GM19324 (cell line): ENCODE data around the gene TCF23.
"Not testable (repeated sequence)": the region's sequence is repeated elsewhere in the genome, so short reads cannot be mapped to it uniquely, and the experiment has no call there.

Experiments
- ATAC-seq: cut with Tn5 transposase; IDR thresholded peaks from one replicate; pipeline ENCODE4 v1.9.1; 2021; ENCODE audit warnings: mild to moderate bottlenecking, moderate library complexity; ENCODE audit not compliant: unreplicated experiment, low FRiP score

The TCF23 gene

DNA sequence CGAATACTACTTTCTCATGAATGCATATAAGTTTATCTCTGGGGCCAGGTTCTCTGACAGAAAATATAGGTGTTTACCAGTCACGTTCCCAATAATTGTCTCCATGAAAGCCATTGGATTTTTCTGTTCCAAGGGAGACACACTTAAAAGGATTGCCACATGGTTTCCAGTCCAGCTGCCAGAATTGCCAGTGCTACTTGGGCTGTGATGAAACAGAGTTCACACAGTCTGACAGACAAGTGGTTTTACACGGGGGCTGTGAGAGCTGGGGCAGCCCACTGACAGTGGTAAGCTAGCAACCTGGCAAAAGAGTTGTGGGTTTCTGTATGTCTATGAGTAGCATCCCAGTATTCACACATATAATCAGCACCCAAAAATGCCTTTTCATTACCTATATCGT is 35.3 kb downstream of the TCF23 start:
- ATAC-seq: no peak

DNA sequence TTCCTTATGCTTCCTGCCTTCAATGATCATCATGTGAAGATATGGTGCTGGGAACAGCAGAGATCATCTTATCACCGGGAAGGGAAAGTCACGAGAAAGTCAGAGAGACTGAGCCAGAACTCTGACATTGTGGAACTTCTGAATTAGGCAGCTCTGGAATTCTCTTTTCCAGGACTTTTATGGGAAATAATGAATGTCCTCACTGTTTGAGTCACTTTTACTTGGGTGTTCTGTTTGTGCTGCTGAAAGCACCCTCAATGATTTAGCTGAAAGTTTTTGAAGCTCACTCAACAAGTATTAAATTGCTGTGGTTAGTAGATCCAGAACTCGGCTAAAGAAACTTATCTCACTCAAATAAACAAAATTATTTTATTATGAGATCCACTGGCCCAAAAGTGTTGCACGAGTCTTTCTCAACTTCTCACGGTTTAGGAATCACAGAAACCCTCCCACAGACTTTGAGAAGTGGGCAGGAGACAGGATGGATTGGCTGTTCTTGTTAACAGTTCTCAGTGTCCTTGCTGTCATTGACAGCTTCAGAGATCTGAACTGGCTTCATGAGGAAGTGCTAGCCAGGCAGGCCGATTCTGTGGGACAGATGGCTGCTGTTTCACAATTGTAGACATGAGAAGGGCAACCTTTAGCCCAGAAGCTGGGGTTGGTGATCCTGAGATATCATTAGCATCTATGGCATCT is 36.7 kb downstream of the TCF23 start:
- no peak for ATAC-seq

DNA sequence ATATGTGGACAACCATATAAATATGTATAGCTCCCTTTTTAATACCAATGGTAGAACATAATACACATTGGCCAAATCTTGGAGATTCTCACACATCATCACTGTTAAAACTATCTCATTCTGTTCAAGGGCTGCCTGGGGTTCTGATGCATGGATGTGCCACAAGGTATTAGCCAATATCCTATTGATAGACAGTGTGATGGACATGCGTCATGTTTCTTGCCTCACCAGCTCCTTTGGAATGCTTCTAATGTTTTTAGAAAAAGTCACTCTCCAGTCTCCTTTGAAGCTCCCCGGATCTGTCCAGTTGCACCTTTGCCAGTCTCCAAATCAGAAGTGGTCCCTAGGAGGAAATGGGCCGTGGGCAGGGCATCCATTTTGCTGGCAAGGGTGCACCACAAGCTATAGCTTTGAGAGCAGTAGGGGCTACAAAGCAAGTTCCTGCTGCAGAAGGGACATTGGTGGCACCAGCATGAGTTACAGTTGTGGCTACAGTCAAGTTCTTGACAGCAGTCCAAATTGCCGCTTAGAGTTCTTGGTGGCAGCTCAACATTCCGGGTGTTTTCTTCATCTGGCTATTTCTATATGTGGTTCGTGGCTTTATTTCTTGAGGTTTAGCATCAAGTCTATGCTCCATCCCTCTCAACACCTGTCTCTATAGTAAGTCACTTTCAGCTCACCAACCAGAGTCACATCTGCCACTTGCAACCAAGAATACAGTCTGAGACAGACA is 38.0 kb downstream of the TCF23 start:
- ATAC-seq: no peak

DNA sequence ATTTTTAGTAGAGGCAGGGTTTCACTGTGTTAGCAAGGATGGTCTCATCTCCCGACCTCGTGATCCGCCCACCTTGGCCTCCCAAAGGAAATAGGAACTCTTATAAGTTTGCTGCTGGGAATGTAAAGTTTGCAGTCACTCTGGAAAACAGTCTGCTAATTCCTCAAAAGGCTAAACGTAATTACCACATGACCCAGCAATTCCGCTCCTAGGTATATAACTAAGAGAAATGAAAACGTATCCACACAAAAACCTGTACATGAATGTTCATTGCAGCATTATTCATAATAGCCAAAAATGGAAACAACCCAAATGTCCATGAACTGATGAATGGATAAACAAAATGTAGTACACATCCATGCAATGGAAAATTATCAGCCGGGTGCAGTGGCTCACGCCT is 41.2 kb downstream of the TCF23 start:
- no peak for ATAC-seq

DNA sequence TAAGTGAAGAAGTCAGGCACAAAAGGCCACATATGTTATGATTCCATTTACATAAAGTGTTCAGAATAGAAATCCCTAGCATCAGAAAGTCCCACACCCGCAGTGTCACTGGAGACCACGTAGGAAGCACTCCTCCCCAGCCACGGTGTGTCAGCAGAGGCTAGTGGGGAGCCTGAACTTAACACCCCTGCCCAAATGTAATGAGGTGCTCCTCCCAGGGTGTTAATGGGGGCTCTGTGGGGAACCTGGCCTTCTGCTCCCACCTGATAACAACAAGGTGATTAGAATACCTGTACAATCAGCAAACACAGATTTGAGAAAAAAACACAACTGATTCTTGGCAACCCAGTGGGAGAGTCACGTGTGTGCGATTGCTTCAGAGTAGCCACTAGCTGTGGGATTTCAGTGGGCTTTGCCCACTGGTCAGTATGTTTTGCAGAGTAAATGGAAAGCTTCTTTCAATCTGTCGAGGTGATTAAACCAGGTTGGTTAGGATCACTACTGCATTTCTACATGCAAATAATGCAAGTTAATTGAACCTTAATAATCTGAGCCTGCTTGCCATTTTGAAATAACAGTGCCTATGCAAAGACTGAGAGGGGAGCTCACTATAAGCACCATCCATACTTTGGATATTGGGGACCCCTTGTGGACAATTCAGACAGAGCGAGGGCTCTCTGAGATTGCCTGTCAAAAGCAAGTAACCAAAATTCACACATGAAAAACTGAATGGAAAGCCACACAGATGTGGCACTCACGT is 42.4 kb downstream of the TCF23 start:
- no peak for ATAC-seq

DNA sequence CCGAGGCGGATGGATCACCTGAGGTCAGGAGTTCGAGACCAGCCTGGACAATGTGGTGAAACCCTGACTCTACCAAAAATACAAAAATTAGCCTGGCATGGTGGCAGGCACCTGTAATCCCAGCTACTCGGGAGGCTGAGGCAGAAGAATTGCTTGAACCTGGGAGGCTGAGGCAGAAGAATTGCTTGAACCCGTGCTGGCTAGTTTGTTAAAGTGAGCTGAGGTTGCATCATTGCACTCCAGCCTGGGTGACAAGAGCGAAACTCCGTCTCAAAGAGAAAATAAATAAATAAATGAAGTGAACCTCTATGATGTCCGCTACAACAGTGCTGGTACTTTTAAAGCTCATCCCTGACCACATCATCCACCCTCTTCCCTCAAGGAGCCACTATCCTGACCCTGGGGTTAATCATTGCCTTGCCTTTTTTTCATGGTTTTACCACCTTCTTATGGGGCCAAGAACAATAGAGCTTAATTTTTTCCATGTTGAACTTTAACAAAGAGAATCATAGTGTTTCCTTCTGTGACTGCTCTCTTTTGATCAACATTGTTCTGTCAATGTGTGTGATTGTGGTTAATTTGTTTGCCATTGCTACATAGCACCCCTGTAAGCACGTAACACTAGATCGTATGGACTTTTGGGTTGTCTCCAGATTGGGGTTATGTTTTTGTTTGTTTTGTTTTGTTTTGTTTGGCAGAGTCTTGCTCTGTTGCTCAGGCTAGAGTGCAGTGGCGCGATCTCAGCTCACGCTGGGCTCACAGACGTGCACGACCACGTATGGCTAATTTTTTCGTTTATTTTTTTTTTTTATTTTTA is 45.9 kb downstream of the TCF23 start:
- ATAC-seq: no peak

DNA sequence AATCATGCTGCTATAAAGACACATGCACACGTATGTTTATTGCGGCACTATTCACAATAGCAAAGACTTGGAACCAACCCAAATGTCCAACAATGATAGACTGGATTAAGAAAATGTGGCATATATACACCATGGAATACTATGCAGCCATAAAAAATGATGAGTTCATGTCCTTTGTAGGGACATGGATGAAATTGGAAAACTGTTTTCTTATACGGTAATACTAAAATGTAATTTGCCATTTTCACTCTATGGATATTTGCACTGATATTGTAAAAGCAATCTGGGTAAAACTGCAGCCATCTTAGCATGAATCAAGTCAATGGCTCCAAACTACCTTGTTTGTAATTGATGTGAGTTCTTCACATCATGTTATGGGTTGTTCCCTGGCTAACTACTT is 47.0 kb downstream of the TCF23 start:
- not testable (repeated sequence) for ATAC-seq

DNA sequence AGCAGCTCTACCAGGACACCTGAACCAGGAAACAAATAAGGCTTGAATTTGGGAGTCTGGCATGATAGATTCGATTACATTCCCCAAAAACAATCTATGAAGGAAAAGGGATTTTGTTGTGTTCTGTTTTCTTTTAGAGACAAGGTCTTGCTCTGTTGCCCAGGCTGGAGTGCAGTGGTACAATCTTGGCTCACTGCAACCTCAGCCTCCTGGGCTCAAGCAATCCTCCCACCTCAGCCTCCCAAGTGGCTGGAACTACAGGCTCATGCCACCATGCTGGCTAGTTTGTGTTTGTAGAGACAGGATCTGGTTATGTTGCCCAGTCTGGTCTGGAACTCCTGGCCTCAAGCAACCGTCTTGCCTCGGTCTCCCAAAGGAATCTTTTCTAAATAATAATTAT is 49.3 kb downstream of the TCF23 start:
- ATAC-seq: not testable (repeated sequence)

DNA sequence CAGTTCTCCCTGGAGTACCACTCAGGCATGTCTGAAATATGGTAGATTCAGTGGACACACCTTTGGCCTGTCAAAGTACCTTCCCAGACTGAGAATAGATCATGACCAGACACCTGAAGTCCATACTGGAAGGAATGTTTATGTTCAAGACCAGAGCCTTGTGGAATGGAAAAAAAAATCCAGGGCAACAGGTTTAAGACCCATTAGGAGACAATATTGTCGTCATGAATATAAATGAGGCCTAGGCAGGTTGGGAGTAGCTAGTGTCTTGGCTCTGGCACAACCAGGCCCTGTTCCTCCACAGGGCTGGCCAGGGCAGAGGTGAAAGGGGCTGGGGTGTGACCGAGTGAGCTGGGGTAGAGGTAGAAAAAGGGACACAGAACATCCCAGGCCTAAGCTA is 49.8 kb downstream of the TCF23 start:
- ATAC-seq: no peak

DNA sequence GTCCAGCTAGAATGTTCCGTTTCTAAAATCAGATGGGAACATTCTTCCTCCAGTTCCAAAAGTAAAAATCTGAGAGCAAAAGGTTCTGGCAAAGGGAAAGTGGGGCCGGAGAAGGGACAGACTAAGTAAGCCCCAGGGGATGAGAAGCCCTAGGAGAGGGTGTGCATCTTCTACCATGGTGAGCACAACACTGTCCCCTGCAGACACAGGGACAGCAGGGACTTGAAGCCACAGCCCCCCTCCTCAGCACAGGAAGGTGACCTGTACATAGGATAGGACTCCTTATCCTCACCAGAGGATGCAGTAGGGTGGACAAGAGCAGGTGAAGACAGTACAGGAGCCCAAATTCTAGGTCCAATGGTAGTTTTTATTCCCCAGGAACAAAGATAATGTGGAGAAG is 50.4 kb downstream of the TCF23 start:
- no peak for ATAC-seq

DNA sequence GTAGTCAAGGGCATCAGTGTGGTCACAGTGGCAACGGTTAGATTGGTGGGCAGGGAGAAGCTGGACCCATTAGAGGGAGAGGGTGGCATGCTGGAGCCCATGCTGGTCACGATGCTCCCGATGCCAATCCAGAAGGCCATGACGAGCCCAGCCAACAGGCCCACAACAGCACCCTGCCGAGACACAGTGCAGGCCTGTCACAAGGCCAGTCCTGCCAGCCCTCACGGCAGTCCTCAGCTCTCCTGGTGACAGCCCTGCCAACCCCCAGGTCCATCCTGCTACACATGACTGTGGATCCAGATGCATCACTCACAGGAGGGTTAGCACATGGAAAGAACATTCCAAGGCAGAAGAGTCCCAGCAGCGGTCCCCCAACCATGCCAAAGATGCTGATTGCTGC is 52.9 kb downstream of the TCF23 start:
- no peak for ATAC-seq

DNA sequence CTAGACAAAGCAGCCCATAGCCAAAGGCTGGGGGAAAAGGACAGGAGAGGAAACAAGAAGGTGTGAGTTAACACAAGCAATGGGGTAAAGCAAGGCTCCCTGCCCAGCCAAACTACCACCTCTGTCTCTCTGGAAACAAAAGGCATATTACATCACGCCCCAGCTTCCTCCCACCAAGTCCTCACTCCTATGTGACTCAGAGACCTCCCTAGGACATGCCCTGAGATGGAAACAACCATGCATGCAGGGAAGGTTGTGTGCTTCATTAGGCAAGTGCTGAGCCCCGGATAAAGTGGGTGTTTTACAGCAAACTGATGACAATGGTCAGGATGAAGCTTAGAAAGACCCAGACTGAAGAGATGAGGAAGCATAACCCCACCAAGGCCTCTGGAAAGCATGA is 54.0 kb downstream of the TCF23 start:
- ATAC-seq: no peak

DNA sequence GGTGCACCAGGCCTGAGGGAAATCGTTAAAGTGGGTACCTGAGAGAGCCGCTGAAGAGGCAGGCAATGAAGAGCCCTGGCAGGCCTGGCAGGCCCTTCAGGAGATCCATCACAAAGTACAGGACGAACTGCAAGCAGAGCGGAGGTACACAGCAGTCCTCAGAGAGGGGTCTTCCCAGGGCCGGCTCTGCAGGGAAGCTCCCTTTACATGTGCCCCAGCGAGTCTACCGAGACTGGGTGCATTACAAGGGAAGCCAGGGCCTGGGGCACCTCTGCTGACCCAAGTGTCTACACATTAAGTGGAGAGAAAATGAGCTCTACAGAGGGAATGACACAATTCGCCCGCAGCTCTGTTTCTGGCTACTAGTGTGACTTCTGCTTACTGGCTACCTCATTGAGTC is 54.9 kb downstream of the TCF23 start:
- ATAC-seq: no peak

DNA sequence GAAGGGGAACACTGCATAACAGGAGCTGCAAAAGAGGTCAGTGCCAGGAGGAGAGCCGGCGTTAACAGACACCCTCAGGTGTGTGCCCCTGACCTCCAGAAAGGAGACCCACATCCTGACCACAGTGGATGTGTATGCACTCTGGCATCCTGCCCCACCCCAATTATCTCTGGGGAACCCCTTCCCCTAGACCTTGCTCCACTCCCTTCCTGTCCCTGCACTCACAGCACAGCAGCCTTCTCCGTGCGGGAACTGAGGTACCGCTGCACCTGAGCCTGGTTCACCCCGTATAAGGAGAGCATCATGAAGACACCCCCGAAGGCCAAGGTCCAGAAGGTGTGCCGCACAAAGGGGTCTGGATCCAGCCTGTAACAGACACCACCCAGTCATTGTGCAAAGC is 55.8 kb downstream of the TCF23 start:
- ATAC-seq: no peak

DNA sequence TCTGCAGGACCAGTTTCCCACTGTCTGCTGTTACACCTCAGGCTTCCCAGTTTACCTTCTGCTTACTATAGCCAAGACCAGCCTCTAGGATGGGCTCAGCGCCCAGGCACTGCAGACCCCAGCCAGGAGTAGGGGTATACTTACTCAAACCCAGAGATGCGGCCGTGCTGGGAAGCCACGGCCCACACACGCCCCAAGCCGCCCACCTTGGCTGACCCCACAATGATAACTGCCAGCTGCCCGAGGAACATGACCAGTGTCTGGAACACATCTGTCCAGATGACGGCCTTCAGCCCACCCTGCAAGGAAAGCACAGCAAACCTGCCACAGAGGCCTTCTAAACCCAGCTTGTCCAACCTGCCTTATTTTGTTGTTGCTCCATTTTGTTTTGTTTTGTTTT is 56.4 kb downstream of the TCF23 start:
- no peak for ATAC-seq

DNA sequence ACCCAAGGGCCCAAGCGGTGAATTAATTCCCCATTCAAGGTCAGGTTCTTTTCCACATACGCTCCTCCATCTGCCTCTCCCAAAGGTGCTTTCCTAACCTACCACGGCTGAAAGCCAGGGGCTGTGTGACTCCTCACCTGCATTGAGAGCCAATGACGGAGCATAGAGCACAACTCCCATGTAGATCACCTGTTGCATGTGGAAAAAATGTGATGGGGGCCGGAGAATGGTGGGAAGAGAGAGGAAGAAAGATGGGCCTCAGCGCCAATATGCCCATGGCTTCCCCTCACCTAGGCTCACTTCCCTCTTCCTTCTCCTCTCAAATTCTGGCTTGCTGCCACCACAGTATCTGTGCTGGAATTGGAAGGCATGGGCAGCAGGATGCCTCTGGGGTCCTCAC is 57.5 kb downstream of the TCF23 start:
- ATAC-seq: no peak
